ENCODE data around the gene PHF19. TPM values are rescaled to one million over a fixed set of nuclear protein-coding genes. Genes with fewer than 3 reads are reported as not detected.

Gene PHF19
- polyA plus RNA-seq, 1 of the 3 experiments (the other 2 are of a cell fraction): 33.4 TPM

GRCh38 chr9:120895951-120896350, 19.0 kb upstream of the PHF19 start (continued):
- TF ChIP-seq IRF3 (IDR thresholded peaks at IDR 0.05; ENCODE audit: low read depth, low read length): no peak
- TF ChIP-seq GATA2 (CRISPR knock-in tag; IDR thresholded peaks at IDR 0.05): no peak
- TF ChIP-seq REST (IDR thresholded peaks at IDR 0.05; ENCODE audit: low read depth, low read length): no peak
- TF ChIP-seq RCOR1 (IDR thresholded peaks at IDR 0.05; ENCODE audit: low read length): no peak
- TF ChIP-seq TCF12 (IDR thresholded peaks at IDR 0.05): no peak
- TF ChIP-seq FOXJ3 (CRISPR knock-in tag; IDR thresholded peaks at IDR 0.05): no peak
- TF ChIP-seq MEF2A (IDR thresholded peaks at IDR 0.05; ENCODE audit: borderline replicate concordance, low read depth): no peak
- TF ChIP-seq EZH2phosphoT487 (IDR thresholded peaks at IDR 0.05; ENCODE audit: borderline replicate concordance, low read depth): no peak
- no peak for TF ChIP-seq TAF1 (IDR thresholded peaks at IDR 0.05; ENCODE audit: borderline replicate concordance, low read depth, low read length)
- no peak for TF ChIP-seq MAX (IDR thresholded peaks at IDR 0.05; ENCODE audit: low read depth)
- no peak for TF ChIP-seq NRF1 (IDR thresholded peaks at IDR 0.05; ENCODE audit: low read depth, low read length)

- Histone ChIP-seq H3K9me3 (no peaks in the 10 kb centered on the region), H3K4me2 (no peak overlapping the region), H3F3A (replicated peaks; ENCODE audit: insufficient read depth) (peaks cover 11% of the 10 kb centered on the region), H3K79me2 (ENCODE audit: insufficient read depth) (no peaks in the 10 kb centered on the region), H3K9me2 (no peaks in the 10 kb centered on the region), H3K27me3 (ENCODE audit: insufficient read depth) (no peaks in the 10 kb centered on the region), H2AFZ (ENCODE audit: low read depth) (no peak overlapping the region), H4K20me1 (ENCODE audit: insufficient read depth) (no peaks in the 10 kb centered on the region), H3K27ac (ENCODE audit: low read depth in 2 of 2, low read length in 1 of 2) (no peak overlapping the region), H3K4me3 (ENCODE audit: low read depth in 2 of 2, low read length in 1 of 2) (no peak overlapping the region), H3K4me1 (ENCODE audit: control insufficient read depth in 1 of 2, insufficient read depth in 2 of 2, low read depth in 1 of 2, low read length in 1 of 2) (no peaks in the 10 kb centered on the region; a peak in 1 of 4 replicates), H3K36me3 (replicated peaks in 1 of 2; ENCODE audit: control insufficient read depth in 1 of 2, insufficient read depth in 2 of 2, low read length in 1 of 2) (no peaks in the 10 kb centered on the region), H3K9ac (no peak overlapping the region)
- CTCF ChIA-PET: no interaction called here
- no peak for TF ChIP-seq POLR2AphosphoS5 (IDR thresholded peaks at IDR 0.05; ENCODE audit: low read depth, low read length)
- no peak for TF ChIP-seq TEAD4 (IDR thresholded peaks at IDR 0.05; ENCODE audit: borderline replicate concordance, insufficient read depth)
- WGBS (ENCODE audit: low lambda C conversion rate): 95% methylated on average over 43 of the region's 63 CpGs
- POLR2A ChIA-PET: no interaction called here
- DNase-seq: no peak
Observed at GRCh38 chr9:120894321-120895148, 17.5 kb upstream of the PHF19 start.
